ENCODE data around the gene MAVS. TPM values are rescaled to one million over a fixed set of nuclear protein-coding genes. Genes with fewer than 3 reads are reported as not detected.
"Not testable (repeated sequence)": the region's sequence is repeated elsewhere in the genome, so short reads cannot be mapped to it uniquely, and the experiment has no call there.

The MAVS gene
- total RNA-seq, 1 experiment from 2014 or later: 32.3 TPM

GRCh38 chr20:3828798-3829197 is 17.8 kb upstream of the MAVS start:
- intact Hi-C loops (cut with micrococcal nuclease; ENCODE audit: unreplicated experiment): no loop called here
- H3K4me1 ChIP-seq (ENCODE audit: control insufficient read depth, insufficient read depth, low read length): no peaks in the 10 kb centered on the region
- ChIA-PET POLR2A (no interaction called here), CTCF (no interaction called here)
- H3K27me3 ChIP-seq (ENCODE audit: control insufficient read depth, insufficient read depth, low read length): no peaks in the 10 kb centered on the region
- H3K36me3 ChIP-seq (ENCODE audit: control insufficient read depth, insufficient read depth, low read length): no peaks in the 10 kb centered on the region
- BruUV-seq (replicated peaks): no TSS peak
- TF ChIP-seq TCF7L2 (IDR thresholded peaks at IDR 0.05; ENCODE audit: low read depth, low read length) (no peak), POLR2AphosphoS5 (IDR thresholded peaks at IDR 0.05; ENCODE audit: low read depth, low read length) (no peak), REST (IDR thresholded peaks at IDR 0.05; ENCODE audit: insufficient read depth in 1 of 2, low read depth in 2 of 2, low read length in 1 of 2) (no peak), SIN3A (IDR thresholded peaks at IDR 0.05; ENCODE audit: borderline replicate concordance, insufficient read depth, low read depth, low read length) (no peak)
- TF ChIP-seq, protein P1, sequence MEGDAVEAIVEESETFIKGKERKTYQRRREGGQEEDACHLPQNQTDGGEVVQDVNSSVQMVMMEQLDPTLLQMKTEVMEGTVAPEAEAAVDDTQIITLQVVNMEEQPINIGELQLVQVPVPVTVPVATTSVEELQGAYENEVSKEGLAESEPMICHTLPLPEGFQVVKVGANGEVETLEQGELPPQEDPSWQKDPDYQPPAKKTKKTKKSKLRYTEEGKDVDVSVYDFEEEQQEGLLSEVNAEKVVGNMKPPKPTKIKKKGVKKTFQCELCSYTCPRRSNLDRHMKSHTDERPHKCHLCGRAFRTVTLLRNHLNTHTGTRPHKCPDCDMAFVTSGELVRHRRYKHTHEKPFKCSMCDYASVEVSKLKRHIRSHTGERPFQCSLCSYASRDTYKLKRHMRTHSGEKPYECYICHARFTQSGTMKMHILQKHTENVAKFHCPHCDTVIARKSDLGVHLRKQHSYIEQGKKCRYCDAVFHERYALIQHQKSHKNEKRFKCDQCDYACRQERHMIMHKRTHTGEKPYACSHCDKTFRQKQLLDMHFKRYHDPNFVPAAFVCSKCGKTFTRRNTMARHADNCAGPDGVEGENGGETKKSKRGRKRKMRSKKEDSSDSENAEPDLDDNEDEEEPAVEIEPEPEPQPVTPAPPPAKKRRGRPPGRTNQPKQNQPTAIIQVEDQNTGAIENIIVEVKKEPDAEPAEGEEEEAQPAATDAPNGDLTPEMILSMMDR (IDR thresholded peaks at IDR 0.05): no peak
- H3K27ac ChIP-seq (ENCODE audit: low read length): no peak overlapping the region
- no peak for ATAC-seq
- DNase-seq (ENCODE audit: low read depth, low spot score): no peak
- no peaks in the 10 kb centered on the region for H3K9me3 ChIP-seq (ENCODE audit: control insufficient read depth, insufficient read depth, low read depth, low read length)
- no peak overlapping the region for H3K4me3 ChIP-seq (ENCODE audit: low read depth in 2 of 2, low read length in 2 of 2)
- in situ Hi-C loops (cut with HindIII; ENCODE audit: low pct_unique_long_range_greater_than_20kb, low sequenced_read_pairs): no loop called here

DNA sequence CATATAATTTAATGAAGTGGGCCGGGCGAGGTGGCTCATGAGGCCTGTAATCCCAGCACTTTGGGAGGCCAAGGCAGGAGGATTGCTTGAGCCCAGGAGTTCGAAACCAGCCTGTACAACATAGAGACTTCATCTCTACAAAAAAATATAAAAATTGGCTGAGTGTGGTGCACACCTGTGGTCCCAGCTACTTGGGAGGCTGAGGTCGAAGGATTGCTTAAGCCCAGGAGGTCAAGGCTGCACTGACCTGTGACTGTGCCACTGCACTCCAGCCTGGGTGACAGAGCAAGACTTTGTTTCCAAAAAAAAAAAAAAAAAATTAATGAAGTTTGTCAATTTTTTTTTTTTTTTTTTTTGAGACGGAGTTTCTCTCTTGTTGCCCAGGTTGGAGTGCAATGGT is 16.7 kb upstream of the MAVS start:
- H3K9me3 ChIP-seq (ENCODE audit: control insufficient read depth, insufficient read depth, low read depth, low read length); ATAC-seq; CTCF ChIA-PET; intact Hi-C loops (cut with micrococcal nuclease; ENCODE audit: unreplicated experiment); DNase-seq (ENCODE audit: low read depth, low spot score); H3K27ac ChIP-seq (ENCODE audit: low read length); BruUV-seq (replicated peaks); H3K36me3 ChIP-seq (ENCODE audit: control insufficient read depth, insufficient read depth, low read length); H3K4me3 ChIP-seq (ENCODE audit: low read depth in 2 of 2, low read length in 2 of 2); H3K4me1 ChIP-seq (ENCODE audit: control insufficient read depth, insufficient read depth, low read length); in situ Hi-C loops (cut with HindIII; ENCODE audit: low pct_unique_long_range_greater_than_20kb, low sequenced_read_pairs); POLR2A ChIA-PET; H3K27me3 ChIP-seq (ENCODE audit: control insufficient read depth, insufficient read depth, low read length): not testable (repeated sequence)

GRCh38 chr20:3836132-3836531 is 10.5 kb upstream of the MAVS start:
- in situ Hi-C loops (cut with HindIII; ENCODE audit: low pct_unique_long_range_greater_than_20kb, low sequenced_read_pairs): no loop called here
- Histone ChIP-seq H3K4me3 (ENCODE audit: low read depth in 2 of 2, low read length in 2 of 2) (no peak overlapping the region), H3K9me3 (ENCODE audit: control insufficient read depth, insufficient read depth, low read depth, low read length) (no peaks in the 10 kb centered on the region), H3K27me3 (ENCODE audit: control insufficient read depth, insufficient read depth, low read length) (no peaks in the 10 kb centered on the region), H3K4me1 (ENCODE audit: control insufficient read depth, insufficient read depth, low read length) (no peaks in the 10 kb centered on the region), H3K27ac (ENCODE audit: low read length) (no peak overlapping the region), H3K36me3 (ENCODE audit: control insufficient read depth, insufficient read depth, low read length) (no peaks in the 10 kb centered on the region)
- BruUV-seq (replicated peaks): no TSS peak
- POLR2A ChIA-PET: no interaction called here
- no peak for ATAC-seq
- CTCF ChIA-PET: interaction anchor here (0.7 kb wide), 1 partner anchor 19 kb away, joined by 9 read pairs; no protein-coding TSS in a partner anchor
- DNase-seq (ENCODE audit: low read depth, low spot score): no peak
- TF ChIP-seq REST (IDR thresholded peaks at IDR 0.05; ENCODE audit: insufficient read depth in 1 of 2, low read depth in 2 of 2, low read length in 1 of 2): no peak
- no peak for TF ChIP-seq POLR2AphosphoS5 (IDR thresholded peaks at IDR 0.05; ENCODE audit: low read depth, low read length)
- TF ChIP-seq, protein P1 (IDR thresholded peaks at IDR 0.05): no peak
- TF ChIP-seq TCF7L2 (IDR thresholded peaks at IDR 0.05; ENCODE audit: low read depth, low read length): no peak
- TF ChIP-seq SIN3A (IDR thresholded peaks at IDR 0.05; ENCODE audit: borderline replicate concordance, insufficient read depth, low read depth, low read length): no peak
- intact Hi-C loops (cut with micrococcal nuclease; ENCODE audit: unreplicated experiment): no loop called here

Data from Panc1 (cell line).